H1 (cell line): Measurements from ENCODE around the gene PRR19. TPM values are rescaled to one million over a fixed set of nuclear protein-coding genes. Genes with fewer than 3 reads are reported as not detected.

ENCODE experiments used
- CTCF ChIA-PET: fragments of 300-600 bp; sonication (Branson Sonifier 250); formaldehyde crosslinking; loops from one replicate; lab custom pipeline; 2021; ENCODE audit not compliant: partially characterized antibody; lab: Charles Lee
- POLR2A ChIA-PET: fragments of 300-600 bp; sonication (Branson Sonifier 250); formaldehyde crosslinking; loops from one replicate; lab custom pipeline; 2021; ENCODE audit warnings: inconsistent platforms; ENCODE audit not compliant: partially characterized antibody; lab: Charles Lee
- DNase-seq, 2 experiments: peaks; one replicate each; pipeline versions ENCODE4 v3.0.0 to v3.0.0-alpha.2; 2010 to 2022; ENCODE audit warnings: low spot score in 2 of 2, low read depth in 1 of 2, mixed read lengths in 1 of 2
- FAIRE-seq: peaks from 2 replicates; lab custom pipeline; 2011; peaks lifted over from hg19 to GRCh38; lab: Jason Lieb, UNC
- H2AFZ ChIP-seq: 2 replicates; pipeline ENCODE4 v1.8.1; 2012; ENCODE audit warnings: low read length, inconsistent platforms
- H2AK5ac ChIP-seq: 2 replicates; pipeline ENCODE4 v1.6.1; 2013; ENCODE audit warnings: low read depth, low read length
- H2BK120ac ChIP-seq: replicated peaks from 2 replicates; pipeline ENCODE3; 2013; ENCODE audit warnings: low read depth, low read length, inconsistent platforms
- H2BK12ac ChIP-seq: 2 replicates; pipeline ENCODE4 v1.6.1; 2013; ENCODE audit warnings: low read depth, low read length
- H2BK15ac ChIP-seq: 2 replicates; pipeline ENCODE4 v1.6.1; 2013; ENCODE audit warnings: low read length
- H2BK20ac ChIP-seq: 2 replicates; pipeline ENCODE4 v1.6.1; 2013; ENCODE audit warnings: low read length
- H2BK5ac ChIP-seq: 2 replicates; pipeline ENCODE4 v1.6.1; 2013; ENCODE audit warnings: low read depth, low read length
- H3K14ac ChIP-seq: 2 replicates; pipeline ENCODE4 v1.6.1; 2013; ENCODE audit warnings: inconsistent platforms; ENCODE audit not compliant: insufficient read length
- H3K18ac ChIP-seq: 2 replicates; pipeline ENCODE4 v1.6.1; 2013; ENCODE audit warnings: low read length; ENCODE audit errors: extremely low read depth
- H3K23ac ChIP-seq: 2 replicates; pipeline ENCODE4 v1.6.1; 2013; ENCODE audit warnings: inconsistent platforms; ENCODE audit not compliant: insufficient read length
- H3K23me2 ChIP-seq: 2 replicates; pipeline ENCODE4 v1.6.1; 2013; ENCODE audit warnings: low read depth, low read length
- H3K27ac ChIP-seq: 2 replicates; pipeline ENCODE4 v1.6.1; 2011; ENCODE audit warnings: low read depth, low read length, inconsistent platforms
- H3K27me3 ChIP-seq, 4 experiments: replicated peaks in 1 of 4; 1 replicate in 1 of 4; 2 replicates in 3 of 4; pipeline versions ENCODE4 v1.6.1 to v1.8.1; 2011 to 2013; ENCODE audit warnings: low read length in 3 of 4, mild to moderate bottlenecking in 3 of 4, inconsistent platforms in 2 of 4, mixed read lengths in 2 of 4, moderate library complexity in 1 of 4; ENCODE audit not compliant: control insufficient read depth in 3 of 4, insufficient read depth in 3 of 4; ENCODE audit errors: extremely low read depth in 1 of 4
- H3K36me3 ChIP-seq, 4 experiments: 2 replicates each; pipeline versions ENCODE4 v1.6.1 to v1.8.1; 2011 to 2013; ENCODE audit warnings: mild to moderate bottlenecking in 4 of 4, low read length in 3 of 4, moderate library complexity in 2 of 4, control low read depth in 1 of 4, inconsistent platforms in 1 of 4; ENCODE audit not compliant: insufficient read depth in 4 of 4, control insufficient read depth in 2 of 4
- H3K4ac ChIP-seq: replicated peaks from 2 replicates; pipeline ENCODE3; 2013; ENCODE audit warnings: low read length, low read depth, mixed read lengths, inconsistent platforms; ENCODE audit not compliant: insufficient read length
- H3K4me1 ChIP-seq, 4 experiments: replicated peaks in 1 of 4; 1 replicate in 1 of 4; 2 replicates in 3 of 4; pipeline versions ENCODE4 v1.6.1 to v1.8.1; 2011 to 2013; ENCODE audit warnings: low read length in 3 of 4, inconsistent platforms in 2 of 4, mixed read lengths in 1 of 4; ENCODE audit not compliant: insufficient read depth in 4 of 4, control insufficient read depth in 3 of 4
- H3K4me2 ChIP-seq, 2 experiments: 2 replicates each; pipeline versions ENCODE4 v1.6.1 to v1.8.1; 2011 to 2013; ENCODE audit warnings: low read depth in 2 of 2, low read length in 2 of 2, control low read depth in 1 of 2, inconsistent platforms in 1 of 2, mild to moderate bottlenecking in 1 of 2; ENCODE audit not compliant: insufficient read depth in 1 of 2
- H3K4me3 ChIP-seq, 4 experiments: fragments of 200-600, 300-600 bp in 1 of 4; sonication (generic), shearing (Covaris generic), sonication (Bioruptor Twin) in 1 of 4; 2 replicates each; pipeline versions ENCODE4 v1.5.1 to v1.8.1; 2011 to 2016; ENCODE audit warnings: low read length in 4 of 4, low read depth in 3 of 4, control low read depth in 2 of 4, inconsistent platforms in 2 of 4, mild to moderate bottlenecking in 2 of 4, mixed read lengths in 1 of 4, moderate library complexity in 1 of 4; ENCODE audit not compliant: insufficient read depth in 2 of 4; ENCODE audit errors: extremely low read depth in 1 of 4
- H3K56ac ChIP-seq: replicated peaks from 2 replicates; pipeline ENCODE3; 2013; ENCODE audit warnings: low read depth, mild to moderate bottlenecking, mixed read lengths, low read length, inconsistent platforms; ENCODE audit not compliant: insufficient read length
- H3K79me1 ChIP-seq: 2 replicates; pipeline ENCODE4 v1.6.1; 2013; ENCODE audit warnings: low read depth, low read length, control low read depth
- H3K79me2 ChIP-seq, 2 experiments: 2 replicates each; pipeline versions ENCODE4 v1.6.1 to v1.8.1; 2012 to 2013; ENCODE audit warnings: low read length in 2 of 2, mild to moderate bottlenecking in 2 of 2, inconsistent platforms in 1 of 2; ENCODE audit not compliant: insufficient read depth in 2 of 2, control insufficient read depth in 1 of 2
- H3K9ac ChIP-seq, 4 experiments: replicated peaks in 1 of 4; 1 replicate in 1 of 4; 2 replicates in 3 of 4; pipeline versions ENCODE4 v1.6.1 to v1.8.1; 2011 to 2013; ENCODE audit warnings: low read depth in 3 of 4, low read length in 3 of 4, control low read depth in 2 of 4, mild to moderate bottlenecking in 2 of 4, moderate library complexity in 2 of 4, inconsistent platforms in 1 of 4; ENCODE audit errors: extremely low read depth in 1 of 4
- H3K9me3 ChIP-seq, 2 experiments: 2 replicates each; pipeline versions ENCODE4 v1.6.1 to v1.8.1; 2012 to 2013; ENCODE audit warnings: mild to moderate bottlenecking in 2 of 2, moderate library complexity in 2 of 2, control low read depth in 1 of 2, inconsistent platforms in 1 of 2, low read depth in 1 of 2, low read length in 1 of 2, mixed read lengths in 1 of 2; ENCODE audit not compliant: insufficient read depth in 2 of 2
- H4K20me1 ChIP-seq, 2 experiments: replicated peaks in 1 of 2; 2 replicates each; pipeline versions ENCODE3 to v1.8.1; 2011 to 2013; ENCODE audit warnings: inconsistent platforms in 2 of 2, low read length in 2 of 2, mild to moderate bottlenecking in 1 of 2; ENCODE audit not compliant: insufficient read depth in 2 of 2, control insufficient read depth in 1 of 2
- H4K5ac ChIP-seq: 2 replicates; pipeline ENCODE4 v1.6.1; 2013; ENCODE audit warnings: low read length, low read depth, mixed read lengths, inconsistent platforms; ENCODE audit not compliant: insufficient read length
- H4K8ac ChIP-seq: 2 replicates; pipeline ENCODE4 v1.8.0; 2013; ENCODE audit warnings: mild to moderate bottlenecking, moderate library complexity, low read length, inconsistent platforms; ENCODE audit not compliant: insufficient read depth; ENCODE audit errors: extremely low read depth
- H4K91ac ChIP-seq: replicated peaks from 2 replicates; pipeline ENCODE3; 2013; ENCODE audit warnings: low read length, mixed read lengths, inconsistent platforms; ENCODE audit not compliant: insufficient read length
- BACH1 ChIP-seq: IDR thresholded peaks from 2 replicates; pipeline ENCODE4 v1.6.1; 2012; ENCODE audit warnings: low read length, improper control_type of control experiment
- FOSL1 ChIP-seq: IDR thresholded peaks from 2 replicates; pipeline ENCODE4 v1.6.1; 2011; ENCODE audit warnings: mild to moderate bottlenecking, low read depth, low read length, moderate library complexity; ENCODE audit not compliant: insufficient read depth
- GABPA ChIP-seq: IDR thresholded peaks from 2 replicates; pipeline ENCODE4 v1.6.1; 2011; ENCODE audit warnings: mild to moderate bottlenecking, low read length, moderate library complexity, borderline replicate concordance; ENCODE audit not compliant: insufficient read depth
- HDAC2 ChIP-seq, 2 experiments: fragments of 300-600 bp in 1 of 2; sonication (generic) in 1 of 2; IDR thresholded peaks; 2 replicates each; pipeline ENCODE4 v1.6.1; 2011 to 2012; ENCODE audit warnings: low read depth in 2 of 2, low read length in 2 of 2, mild to moderate bottlenecking in 2 of 2, moderate library complexity in 2 of 2, borderline replicate concordance in 1 of 2, inconsistent platforms in 1 of 2
- JUND ChIP-seq: IDR thresholded peaks from 2 replicates; pipeline ENCODE4 v1.6.1; 2011; ENCODE audit warnings: mild to moderate bottlenecking, improper control_type of control experiment, low read length
- MAFK ChIP-seq: IDR thresholded peaks from 2 replicates; pipeline ENCODE4 v1.6.1; 2012; ENCODE audit warnings: low read depth, mild to moderate bottlenecking, improper control_type of control experiment, low read length
- SP1 ChIP-seq: IDR thresholded peaks from 2 replicates; pipeline ENCODE4 v1.6.1; 2011; ENCODE audit warnings: low read depth, low read length
- TEAD4 ChIP-seq: IDR thresholded peaks from 2 replicates; pipeline ENCODE4 v1.6.1; 2012; ENCODE audit warnings: low read depth, low read length, inconsistent platforms, mixed read lengths
- WGBS, 2 experiments: shearing (Covaris generic) in 1 of 2; methylation state at CpG; one replicate each; pipeline versions ENCODE4 v1.1.6 to v1.1.7; 2013 to 2015; ENCODE audit warnings: low lambda C conversion rate in 2 of 2, mixed read lengths in 2 of 2, inconsistent platforms in 1 of 2, low coverage in 1 of 2, missing lambda C conversion rate in 1 of 2; ENCODE audit not compliant: insufficient replicate concordance in 2 of 2, insufficient coverage in 1 of 2, insufficient read length in 1 of 2; ENCODE audit errors: extremely low coverage in 1 of 2, missing lambda C conversion rate in 1 of 2; 5-methylcytosine and 5-hydroxymethylcytosine counted together
- polyA plus RNA-seq, 7 experiments: library from polyadenylated mRNA; depleted of rRNA in 3 of 7; stranded (reverse) in 5 of 7; unstranded in 2 of 7; fragments of >200 nt in 5 of 7; fragments of 200-250 nt in 2 of 7; gene quantifications; 1 replicate in 5 of 7; 2 replicates in 1 of 7; 4 replicates in 1 of 7; pipeline versions ENCODE4 v1.2.1 to v1.2.3, GENCODE V29; 2011 to 2013; ENCODE audit warnings: missing spikeins in 2 of 7, mixed read lengths in 2 of 7
- total RNA-seq: library from RNA; stranded (reverse); fragmentation: NEBNext Ultra II Directional; extraction: Animal tissue kit (Norgen Biotek cat#: 25700); gene quantifications from 2 replicates; pipeline ENCODE4 v1.2.1, GENCODE V29; 2021

Gene PRR19
- total and polyA plus RNA-seq, 2 of the 8 experiments (the other 6 are each of a cell fraction or from before 2014, with no cell fraction given) = 7.2 to 7.5 TPM

- H3K27me3 ChIP-seq = no peaks in the 10 kb centered on the region
- no peak overlapping the region for H2BK5ac ChIP-seq
- CTCF ChIA-PET = no interaction called here
- H3K9me3 ChIP-seq = no peaks in the 10 kb centered on the region
- no peak overlapping the region for H4K91ac ChIP-seq
- no peak overlapping the region for H3K4me3 ChIP-seq
- no peak overlapping the region for H2AK5ac ChIP-seq
- POLR2A ChIA-PET = interaction anchor here (1.0 to 1.3 kb wide), 2 partner anchors 20 to 27 kb away, joined by 3 to 4 read pairs; no protein-coding TSS in a partner anchor
- no peak overlapping the region for H3K23ac ChIP-seq
- no peaks in the 10 kb centered on the region for H3K79me1 ChIP-seq
- 90% methylated on average over 3 of the region's 3 CpGs; no CpG with 5 or more reads in 1 of the 2 experiments for WGBS, 2 experiments
- no peak for DNase-seq
- H3K79me2 ChIP-seq = no peaks in the 10 kb centered on the region
- H3K4me1 ChIP-seq = no peaks in the 10 kb centered on the region
- H4K8ac ChIP-seq = no peak overlapping the region
- no peak overlapping the region for H4K5ac ChIP-seq
- H4K20me1 ChIP-seq = peaks cover 1 to 2% of the 10 kb centered on the region in 2 experiments
- H3K9ac ChIP-seq = no peak overlapping the region
- H3K56ac ChIP-seq = no peak overlapping the region
- H3K4ac ChIP-seq = no peak overlapping the region
- H2BK15ac ChIP-seq = no peak overlapping the region
- H3K18ac ChIP-seq = no peak overlapping the region
- no peak overlapping the region for H3K14ac ChIP-seq
- no peak for TF ChIP-seq BACH1
- TF ChIP-seq HDAC2 (IDR thresholded peaks at IDR 0.05; ENCODE audit: borderline replicate concordance in 1 of 2, low read depth in 2 of 2, low read length in 2 of 2) = no peak
- no peak for TF ChIP-seq GABPA
- no peak for TF ChIP-seq JUND
- no peak for TF ChIP-seq SP1
- TF ChIP-seq FOSL1 = no peak
- TF ChIP-seq MAFK = no peak
- TF ChIP-seq TEAD4 = no peak
- H2BK20ac ChIP-seq = no peak overlapping the region
- H2BK120ac ChIP-seq = no peak overlapping the region
- no peak overlapping the region for H2AFZ ChIP-seq
- H3K4me2 ChIP-seq = no peak overlapping the region
- no peak overlapping the region for H3K27ac ChIP-seq
- peaks cover 0 to 6% (median 2%) of the 10 kb centered on the region in 4 experiments; a peak in 2 of 8 replicates for H3K36me3 ChIP-seq
- no peaks in the 10 kb centered on the region for H3K23me2 ChIP-seq
- no peak for FAIRE-seq
- no peak overlapping the region for H2BK12ac ChIP-seq
Observed at GRCh38 chr19:42350417-42350816, 48.5 kb downstream of the PRR19 start.
